BLaER1 treated with 17β-estradiol and CSF1 and Interleukin-3, amounts not matched to agents 10 nM and 100 nM (cell line): ENCODE data around the gene RNF4.
A peak's percentile ranks its signal among the peaks of the same experiment; 100 is the strongest.
"Not testable (repeated sequence)": the region's sequence is repeated elsewhere in the genome, so short reads cannot be mapped to it uniquely, and the experiment has no call there.

ENCODE experiments used
- H3K27ac ChIP-seq, 11 experiments: shearing (Covaris generic); formaldehyde crosslinking; 2 replicates each; pipeline ENCODE4 v1.8.1; 2022
- H3K27me3 ChIP-seq, 11 experiments: shearing (Covaris generic); formaldehyde crosslinking; 2 replicates each; pipeline ENCODE4 v1.8.1; 2022
- H3K36me3 ChIP-seq, 11 experiments: shearing (Covaris generic); formaldehyde crosslinking; 2 replicates each; pipeline ENCODE4 v1.8.1; 2022
- H3K4me1 ChIP-seq, 10 experiments: shearing (Covaris generic); formaldehyde crosslinking; 2 replicates each; pipeline ENCODE4 v1.8.1; 2022
- H3K4me2 ChIP-seq, 11 experiments: shearing (Covaris generic); formaldehyde crosslinking; 2 replicates each; pipeline ENCODE4 v1.8.1; 2022
- H3K4me3 ChIP-seq, 10 experiments: shearing (Covaris generic); formaldehyde crosslinking; 2 replicates each; pipeline ENCODE4 v1.8.1; 2022
- H3K9ac ChIP-seq, 11 experiments: shearing (Covaris generic); formaldehyde crosslinking; 2 replicates each; pipeline ENCODE4 v1.8.1; 2022
- H3K9me3 ChIP-seq, 11 experiments: shearing (Covaris generic); formaldehyde crosslinking; replicated peaks in 1 of 11; 2 replicates each; pipeline ENCODE4 v1.8.1; 2022
- H4K20me1 ChIP-seq, 11 experiments: shearing (Covaris generic); formaldehyde crosslinking; 2 replicates each; pipeline ENCODE4 v1.8.1; 2022
- Cebpa-rat ChIP-seq, 11 experiments: shearing (Covaris generic); IDR thresholded peaks; 2 replicates each; pipeline ENCODE4 v1.8.1; 2022

Gene RNF4

GRCh38 chr4:2535376-2536192 is 66.7 kb downstream of the RNF4 start:
- TF ChIP-seq Cebpa-rat (IDR thresholded peaks at IDR 0.05): no peak
- H3K4me1 ChIP-seq: peaks cover 19 to 33% (median 28%) of the 10 kb centered on the region in 10 experiments

GRCh38 chr4:2536193-2537010 is 67.5 kb downstream of the RNF4 start, which contains the start of gene FAM193A:
TSS of gene FAM193A (plus strand) at chr4:2536647. CDS start at chr4:2536916, 269 bp downstream.
- Histone ChIP-seq H3K9me3 (no peaks in the 10 kb centered on the region), H3K4me2 (peak within 1 kb of the TSS; percentile 87 to 98 (median 93)), H3K4me3 (peak within 1 kb of the TSS; percentile 89 to 100 (median 98)), H3K27me3 (no peaks in the 10 kb centered on the region), H3K4me1 (peaks cover 19 to 33% (median 28%) of the 10 kb centered on the region in 10 experiments), H3K9ac (peak within 1 kb of the TSS; percentile 97 to 100 (median 99)), H3K36me3 (peaks cover 0 to 25% (median 14%) of the 10 kb centered on the region in 11 experiments; a peak in 13 of 22 replicates), H4K20me1 (peaks cover 40 to 45% (median 44%) of the 10 kb centered on the region in 11 experiments), H3K27ac (peak within 1 kb of the TSS; percentile 94 to 99 (median 98))
- TF ChIP-seq Cebpa-rat (IDR thresholded peaks at IDR 0.05): no peak

More at GRCh38 chr4:2535376-2536192, 66.7 kb downstream of the RNF4 start:
- H3K27me3 ChIP-seq: no peaks in the 10 kb centered on the region
- H4K20me1 ChIP-seq: peaks cover 31 to 37% (median 36%) of the 10 kb centered on the region in 11 experiments
- H3K36me3 ChIP-seq: peaks cover 0 to 19% (median 14%) of the 10 kb centered on the region in 11 experiments; a peak in 13 of 22 replicates
- peak overlapping the region; percentile 92 to 100 (median 99) for H3K9ac ChIP-seq
- peak overlapping the region; percentile 87 to 99 (median 98) for H3K27ac ChIP-seq
- no peaks in the 10 kb centered on the region for H3K9me3 ChIP-seq
- H3K4me2 ChIP-seq: peak overlapping the region; percentile 76 to 97 (median 88)
- H3K4me3 ChIP-seq: peak overlapping the region; percentile 71 to 92 (median 82)

GRCh38 chr4:2537011-2537830 is 68.3 kb downstream of the RNF4 start:
- Histone ChIP-seq H3K4me1 (peaks cover 19 to 33% (median 28%) of the 10 kb centered on the region in 10 experiments), H3K9me3 (no peaks in the 10 kb centered on the region), H3K9ac (peak overlapping the region; percentile 92 to 99 (median 96)), H3K4me3 (peak overlapping the region; percentile 89 to 100 (median 98)), H4K20me1 (peaks cover 48 to 53% (median 52%) of the 10 kb centered on the region in 11 experiments), H3K27me3 (no peaks in the 10 kb centered on the region), H3K27ac (peak overlapping the region; percentile 82 to 96 (median 93)), H3K36me3 (peaks cover 4 to 32% (median 22%) of the 10 kb centered on the region in 11 experiments; a peak in 18 of 22 replicates), H3K4me2 (peak overlapping the region; percentile 85 to 98 (median 90))
- TF ChIP-seq Cebpa-rat (IDR thresholded peaks at IDR 0.05): no peak

GRCh38 chr4:2543580-2544191 is 74.8 kb downstream of the RNF4 start:
- peaks cover 17 to 81% (median 53%) of the 10 kb centered on the region in 11 experiments; a peak in 21 of 22 replicates for H3K36me3 ChIP-seq
- not testable (repeated sequence) for H3K4me2 ChIP-seq, H3K27ac ChIP-seq, H3K4me3 ChIP-seq, H3K27me3 ChIP-seq, H3K9ac ChIP-seq
- peaks cover 97 to 100% (median 100%) of the 10 kb centered on the region in 11 experiments for H4K20me1 ChIP-seq
- peaks cover 0 to 22% (median 0%) of the 10 kb centered on the region in 11 experiments; a peak in 6 of 22 replicates for H3K9me3 ChIP-seq
- H3K4me1 ChIP-seq: peaks cover 8 to 16% (median 10%) of the 10 kb centered on the region in 10 experiments; a peak in 15 of 20 replicates

GRCh38 chr4:2545321-2546013 is 76.6 kb downstream of the RNF4 start:
- Histone ChIP-seq H3K9ac (no peak overlapping the region), H3K9me3 (peaks cover 0 to 27% (median 0%) of the 10 kb centered on the region in 11 experiments; a peak in 7 of 22 replicates)

GRCh38 chr4:2546286-2546823 is 77.4 kb downstream of the RNF4 start:
- H4K20me1 ChIP-seq: peaks cover 95 to 100% (median 100%) of the 10 kb centered on the region in 11 experiments
- H3K4me2 ChIP-seq: no peak overlapping the region
- no peaks in the 10 kb centered on the region for H3K27me3 ChIP-seq
- peaks cover 0 to 10% (median 0%) of the 10 kb centered on the region in 10 experiments; a peak in 4 of 20 replicates for H3K4me1 ChIP-seq
- no peak overlapping the region for H3K27ac ChIP-seq
- peaks cover 0 to 27% (median 0%) of the 10 kb centered on the region in 11 experiments; a peak in 7 of 22 replicates for H3K9me3 ChIP-seq
- no peak overlapping the region for H3K4me3 ChIP-seq
- no peak for TF ChIP-seq Cebpa-rat (IDR thresholded peaks at IDR 0.05)
- no peak overlapping the region for H3K9ac ChIP-seq
- H3K36me3 ChIP-seq: peaks cover 17 to 60% (median 38%) of the 10 kb centered on the region in 11 experiments; a peak in 21 of 22 replicates

More at GRCh38 chr4:2545321-2546013, 76.6 kb downstream of the RNF4 start:
- H3K27ac ChIP-seq: no peak overlapping the region
- H3K27me3 ChIP-seq: no peaks in the 10 kb centered on the region
- H4K20me1 ChIP-seq: peaks cover 93 to 100% (median 100%) of the 10 kb centered on the region in 11 experiments
- H3K36me3 ChIP-seq: peaks cover 17 to 63% (median 38%) of the 10 kb centered on the region in 11 experiments; a peak in 21 of 22 replicates
- no peak overlapping the region for H3K4me3 ChIP-seq
- no peak overlapping the region for H3K4me2 ChIP-seq
- no peak for TF ChIP-seq Cebpa-rat (IDR thresholded peaks at IDR 0.05)
- peaks cover 0 to 10% (median 0%) of the 10 kb centered on the region in 10 experiments; a peak in 4 of 20 replicates for H3K4me1 ChIP-seq

- not testable (repeated sequence) for H3K4me3 ChIP-seq, H3K4me1 ChIP-seq, H3K27me3 ChIP-seq, H3K9ac ChIP-seq, H3K27ac ChIP-seq
- peaks cover 14 to 53% (median 34%) of the 10 kb centered on the region in 11 experiments; a peak in 21 of 22 replicates for H3K36me3 ChIP-seq
- peaks cover 94 to 100% (median 99%) of the 10 kb centered on the region in 11 experiments for H4K20me1 ChIP-seq
- H3K4me2 ChIP-seq: peak overlapping the region in 1 of 11 experiments; percentile 5; a peak in 1 of 22 replicates
- peaks cover 0 to 27% (median 0%) of the 10 kb centered on the region in 11 experiments; a peak in 7 of 22 replicates for H3K9me3 ChIP-seq
Measured at GRCh38 chr4:2546961-2547691, 78.2 kb downstream of the RNF4 start.
